Heart left ventricle (tissue), 16 donors: ENCODE measurements around the gene LRP1B. TPM values are rescaled to one million over a fixed set of nuclear protein-coding genes. Genes with fewer than 3 reads are reported as not detected.

Experiments
- ATAC-seq, 4 donors: fragments of 200-7000 bp; cut with Tn5 transposase; one replicate each; pipeline ENCODE4 v1.9.1; 2020 to 2022; ENCODE audit warnings: moderate library complexity in 4 of 4, mild to moderate bottlenecking in 3 of 4, moderate number of reproducible peaks in 1 of 4
- DNase-seq, 5 donors: peaks; one replicate each; pipeline ENCODE4 v3.0.0-alpha.2; 2020
- H3K27ac ChIP-seq, 12 donors: fragments of 200-600 bp; sonication (generic) in 4 of 12; one replicate each; pipeline versions ENCODE4 v1.5.0 to v1.8.0; 2016 to 2022; ENCODE audit warnings: mild to moderate bottlenecking in 2 of 12
- H3K27me3 ChIP-seq, 9 donors: fragments of 200-600 bp; sonication (generic) in 2 of 9; one replicate each; pipeline versions ENCODE4 v1.5.1 to v1.8.0; 2016 to 2022; ENCODE audit warnings: mild to moderate bottlenecking in 3 of 9
- H3K36me3 ChIP-seq, 9 donors: fragments of 200-600 bp; sonication (generic) in 2 of 9; one replicate each; pipeline versions ENCODE4 v1.5.0 to v1.8.0; 2018 to 2022; ENCODE audit warnings: mild to moderate bottlenecking in 2 of 9
- H3K4me1 ChIP-seq, 12 donors: fragments of 200-600 bp; sonication (generic) in 4 of 12; one replicate each; pipeline versions ENCODE4 v1.5.0 to v1.8.0; 2016 to 2022; ENCODE audit warnings: mild to moderate bottlenecking in 3 of 12
- H3K4me3 ChIP-seq, 12 donors: fragments of 200-600 bp; sonication (generic) in 4 of 12; one replicate each; pipeline versions ENCODE4 v1.5.0 to v1.8.0; 2017 to 2022; ENCODE audit warnings: mild to moderate bottlenecking in 9 of 12, moderate library complexity in 4 of 12
- H3K9me3 ChIP-seq, 12 donors: fragments of 200-600 bp; sonication (generic) in 4 of 12; one replicate each; pipeline versions ENCODE4 v1.5.0 to v1.8.0; 2016 to 2022; ENCODE audit warnings: mild to moderate bottlenecking in 1 of 12
- CTCF ChIP-seq, 12 donors: fragments of 200-600 bp; sonication (generic) in 4 of 12; IDR thresholded peaks; one replicate each; pipeline versions ENCODE4 v1.5.0 to v1.8.0; 2018 to 2022; ENCODE audit warnings: antibody characterized with exemption in 12 of 12, mild to moderate bottlenecking in 5 of 12
- POLR2A ChIP-seq, 2 donors: fragments of 450-650 bp; IDR thresholded peaks; one replicate each; pipeline ENCODE4 v1.6.1; 2017; ENCODE audit warnings: antibody characterized with exemption in 2 of 2, mild to moderate bottlenecking in 2 of 2, moderate library complexity in 2 of 2
- WGBS, 4 donors: extraction: QIAGEN DNeasy Blood & Tissue Kit in 2 of 4; methylation state at CpG; one replicate each; pipeline versions ENCODE4 v1.1.5 to v1.1.7; 2013 to 2018; 5-methylcytosine and 5-hydroxymethylcytosine counted together
- intact Hi-C, 10 donors: fragments of 100-400 bp; cut with DNase I; formaldehyde crosslinking; loops; one replicate each; pipeline versions ENCODE4 v1.11.1 to v1.14.2; 2022
- polyA plus RNA-seq, 2 donors: library from polyadenylated mRNA; stranded (reverse); fragments of 200-250 nt; gene quantifications; one replicate each; pipeline ENCODE4 v1.2.3, GENCODE V29; 2013
- total RNA-seq, 9 donors: library from RNA; depleted of rRNA in 2 of 9; stranded (reverse); fragments of >200 nt in 2 of 9; fragmentation: NEBNext Ultra II Directional in 3 of 9; extraction: Animal tissue kit (Norgen Biotek cat#: 25700) in 3 of 9; gene quantifications; one replicate each; pipeline versions ENCODE4 v1.1.0 to v1.2.4, GENCODE V29; 2016 to 2023
- donor health status: ischemic (EF 13 %, LVEDD 7.1; RV severe dilation, severe dysfunction).
- donor health status: healthy with polysubstance abuse.
- donor health status: DM: no; HTN: yes; CAD: no.
- donor health status: DM: no; HTN: no; CAD: no.
- donor health status: ischemic (EF 25% LVEDD 6.9; RV normal size, moderate dysfunction).
- donor health status: ischemic (EF 25% LVEDD 5.7; RV mildly dilated, moderate dysfunction).
- donor health status: healthy.
- donor health status: DM: yes; HTN: yes; CAD: no.
- donor health status: ischemic (EF 35%, LVEDD 5.7; RV mildly dilated, moderate dysfunction).
- donor health status: nonischemic (EF 11% LVEDD 7.7; RV severe dilation, severe dysfunction).
- donor health status: DM: yes; HTN: yes; CAD: no.
- donor health status: PGD.
- donor health status: ischemic (EF 29% LVEDD 5.4; RV normal size, mild dysfunction).
- donor health status: nonischemic (EF 23%, LVEDD 6.1; RV moderate dilation, normal function).

Gene LRP1B
- total and polyA plus RNA-seq, 11 donors: 0.01 to 0.19 (median 0.11) TPM; not detected in 2

GRCh38 chr2:141393214-141393545 lies 737.6 kb downstream of the LRP1B start:
- WGBS, 4 donors: 78 to 94% (median 85%) methylated on average over 2 of the region's 2 CpGs
- TF ChIP-seq POLR2A (IDR thresholded peaks at IDR 0.05) (no peak), CTCF (IDR thresholded peaks at IDR 0.05) (no peak)
- no peak for ATAC-seq
- Histone ChIP-seq H3K27ac (no peak overlapping the region), H3K4me3 (no peak overlapping the region), H3K9me3 (no peaks in the 10 kb centered on the region), H3K36me3 (no peaks in the 10 kb centered on the region), H3K4me1 (no peaks in the 10 kb centered on the region), H3K27me3 (no peaks in the 10 kb centered on the region)
- intact Hi-C loops: no loop called here
- no peak for DNase-seq

- ATAC-seq: peak in 1 of 4 donors; percentile 18
- intact Hi-C loops: no loop called here
- H3K4me1 ChIP-seq: no peaks in the 10 kb centered on the region
- no peaks in the 10 kb centered on the region for H3K36me3 ChIP-seq
- no peaks in the 10 kb centered on the region for H3K9me3 ChIP-seq
- TF ChIP-seq CTCF (IDR thresholded peaks at IDR 0.05): no peak
- H3K4me3 ChIP-seq: no peak overlapping the region
- 34 to 49% (median 40%) methylated on average over 5 of the region's 5 CpGs for WGBS, 4 donors
- H3K27ac ChIP-seq: no peak overlapping the region
- no peaks in the 10 kb centered on the region for H3K27me3 ChIP-seq
- no peak for DNase-seq
Observed at GRCh38 chr2:141392517-141393213, 738.2 kb downstream of the LRP1B start.

DNA sequence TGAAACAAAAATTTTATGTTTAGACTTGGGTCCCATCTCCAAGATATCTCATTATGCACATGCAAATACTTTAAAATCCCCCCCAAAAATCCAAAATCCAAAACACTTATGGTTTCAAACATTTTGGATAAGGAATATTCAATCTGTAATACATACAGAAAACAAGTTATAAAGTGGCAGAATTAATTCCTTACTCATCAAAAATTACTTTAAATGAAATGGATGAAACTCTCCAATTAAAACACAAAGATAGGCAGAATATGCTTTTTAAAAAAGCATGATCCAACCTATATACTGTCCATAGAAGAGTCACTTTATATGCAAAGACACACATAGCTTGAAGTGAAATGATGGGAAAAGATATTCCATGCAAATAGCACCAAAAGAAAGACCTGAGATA lies 744.6 kb downstream of the LRP1B start:
- H3K4me3 ChIP-seq: no peak overlapping the region
- TF ChIP-seq CTCF (IDR thresholded peaks at IDR 0.05): no peak
- TF ChIP-seq POLR2A (IDR thresholded peaks at IDR 0.05): no peak
- DNase-seq (no peak), ATAC-seq (no peak)
- H3K27ac ChIP-seq: no peak overlapping the region
- H3K27me3 ChIP-seq: no peaks in the 10 kb centered on the region
- no peaks in the 10 kb centered on the region for H3K4me1 ChIP-seq
- no peaks in the 10 kb centered on the region for H3K9me3 ChIP-seq
- no peaks in the 10 kb centered on the region for H3K36me3 ChIP-seq
- intact Hi-C loops: no loop called here

GRCh38 chr2:141384676-141385075 lies 746.1 kb downstream of the LRP1B start:
- ATAC-seq (no peak), DNase-seq (no peak)
- H3K9me3 ChIP-seq: no peaks in the 10 kb centered on the region
- H3K27ac ChIP-seq: no peak overlapping the region
- intact Hi-C loops: no loop called here
- no peak for TF ChIP-seq CTCF (IDR thresholded peaks at IDR 0.05)
- TF ChIP-seq POLR2A (IDR thresholded peaks at IDR 0.05): no peak
- 69 to 82% (median 74%) methylated on average over 4 of the region's 4 CpGs for WGBS, 4 donors
- no peaks in the 10 kb centered on the region for H3K36me3 ChIP-seq
- no peaks in the 10 kb centered on the region for H3K27me3 ChIP-seq
- H3K4me1 ChIP-seq: no peaks in the 10 kb centered on the region
- H3K4me3 ChIP-seq: no peak overlapping the region
